ENCODE data around the gene SESN3.

DNA sequence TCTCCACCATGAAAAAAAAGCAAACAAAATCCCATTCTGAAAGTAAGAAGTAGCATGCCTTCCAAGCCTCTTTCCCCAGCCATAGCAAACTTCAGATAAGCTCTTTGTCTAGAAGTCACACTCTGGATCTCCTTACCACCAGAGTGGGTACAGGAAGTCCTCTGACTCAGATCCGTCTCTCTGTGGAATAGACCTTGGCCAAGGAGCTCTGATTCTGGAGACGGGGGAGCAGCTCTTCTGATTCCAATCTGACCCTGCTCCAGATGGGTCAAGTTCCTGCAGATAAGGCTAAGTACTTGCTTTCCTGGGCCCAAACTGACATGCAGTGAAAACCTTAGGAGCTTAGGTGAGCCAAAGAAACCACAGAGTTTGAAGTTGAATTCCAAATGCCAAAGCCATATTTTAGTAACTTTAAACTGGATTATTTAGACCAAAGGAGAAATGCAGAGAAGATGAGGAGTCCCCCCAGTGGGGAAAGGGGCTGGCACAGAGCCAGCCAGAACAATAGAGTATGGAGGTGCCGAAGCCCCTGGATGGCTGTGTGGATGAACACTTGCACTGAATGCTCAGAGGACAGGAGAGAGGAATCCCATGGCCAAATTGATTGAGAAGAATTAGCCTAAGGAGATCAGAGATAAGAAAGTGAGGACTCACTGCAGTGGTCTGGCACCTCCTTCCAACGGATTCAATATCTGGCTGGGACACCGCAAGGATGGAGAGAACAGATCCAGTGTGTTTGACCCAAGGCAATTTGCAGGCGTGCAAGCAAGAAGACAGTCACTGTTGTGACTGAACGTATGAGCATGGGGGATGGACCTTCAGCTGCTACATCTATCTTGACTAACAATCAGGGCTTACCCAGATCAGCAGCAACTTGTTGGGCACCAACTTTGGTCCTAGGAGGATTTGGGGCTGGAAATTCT lies 86.4 kb downstream of the SESN3 start:
- no peak for TF ChIP-seq LEF1 (IDR thresholded peaks at IDR 0.05; ENCODE audit: borderline replicate concordance)
- no peak for TF ChIP-seq HDGF (IDR thresholded peaks at IDR 0.05; ENCODE audit: borderline replicate concordance)
- no peak for TF ChIP-seq SUZ12 (IDR thresholded peaks at IDR 0.05)
- no peak for TF ChIP-seq FOXA1 (IDR thresholded peaks at IDR 0.05)
- no peak for TF ChIP-seq FOXK2 (IDR thresholded peaks at IDR 0.05)
- no peak for TF ChIP-seq TARDBP (IDR thresholded peaks at IDR 0.05)
- no peak for TF ChIP-seq CTBP1 (IDR thresholded peaks at IDR 0.05; ENCODE audit: borderline replicate concordance)
- TF ChIP-seq NFRKB (IDR thresholded peaks at IDR 0.05) = no peak
- TF ChIP-seq BHLHE40 (IDR thresholded peaks at IDR 0.05; ENCODE audit: borderline replicate concordance) = no peak
- no peak for TF ChIP-seq ELF4 (IDR thresholded peaks at IDR 0.05)
- no peak for TF ChIP-seq SP1 (IDR thresholded peaks at IDR 0.05)
- no peak for TF ChIP-seq FOXM1 (IDR thresholded peaks at IDR 0.05; ENCODE audit: borderline replicate concordance)
- no peak for TF ChIP-seq ARNT (IDR thresholded peaks at IDR 0.05)
- TF ChIP-seq, protein P1, sequence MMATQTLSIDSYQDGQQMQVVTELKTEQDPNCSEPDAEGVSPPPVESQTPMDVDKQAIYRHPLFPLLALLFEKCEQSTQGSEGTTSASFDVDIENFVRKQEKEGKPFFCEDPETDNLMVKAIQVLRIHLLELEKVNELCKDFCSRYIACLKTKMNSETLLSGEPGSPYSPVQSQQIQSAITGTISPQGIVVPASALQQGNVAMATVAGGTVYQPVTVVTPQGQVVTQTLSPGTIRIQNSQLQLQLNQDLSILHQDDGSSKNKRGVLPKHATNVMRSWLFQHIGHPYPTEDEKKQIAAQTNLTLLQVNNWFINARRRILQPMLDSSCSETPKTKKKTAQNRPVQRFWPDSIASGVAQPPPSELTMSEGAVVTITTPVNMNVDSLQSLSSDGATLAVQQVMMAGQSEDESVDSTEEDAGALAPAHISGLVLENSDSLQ (IDR thresholded peaks at IDR 0.05) = no peak

Data from HEK293T (cell line).